H1 (cell line): ENCODE measurements around the gene ERC1. TPM values are rescaled to one million over a fixed set of nuclear protein-coding genes. Genes with fewer than 3 reads are reported as not detected.

ENCODE experiments used
- BACH1 ChIP-seq: IDR thresholded peaks from 2 replicates; pipeline ENCODE4 v1.6.1; 2012; ENCODE audit warnings: low read length, improper control_type of control experiment
- KDM5A ChIP-seq: fragments of 200-600 bp; IDR thresholded peaks from 2 replicates; pipeline ENCODE4 v1.7.1; 2012; ENCODE audit warnings: mild to moderate bottlenecking, low read length, inconsistent platforms, mixed read lengths
- MAX ChIP-seq: IDR thresholded peaks from 2 replicates; pipeline ENCODE4 v1.6.1; 2012; ENCODE audit warnings: inconsistent platforms
- POLR2A ChIP-seq, 2 experiments: IDR thresholded peaks; 1 replicate in 1 of 2; 2 replicates in 1 of 2; pipeline ENCODE4 v1.6.1; 2011; ENCODE audit warnings: low read depth in 2 of 2, low read length in 2 of 2, mild to moderate bottlenecking in 2 of 2; ENCODE audit errors: control extremely low read depth in 1 of 2
- POLR2AphosphoS5 ChIP-seq: IDR thresholded peaks from 2 replicates; pipeline ENCODE4 v1.6.1; 2011; ENCODE audit warnings: low read depth, low read length
- SP1 ChIP-seq: IDR thresholded peaks from 2 replicates; pipeline ENCODE4 v1.6.1; 2011; ENCODE audit warnings: low read depth, low read length
- TCF12 ChIP-seq: IDR thresholded peaks from 2 replicates; pipeline ENCODE4 v1.6.1; 2011; ENCODE audit warnings: low read depth, mild to moderate bottlenecking, low read length
- YY1 ChIP-seq: IDR thresholded peaks from 2 replicates; pipeline ENCODE4 v1.6.1; 2011; ENCODE audit warnings: low read depth, mild to moderate bottlenecking, low read length
- polyA plus RNA-seq, 7 experiments: library from polyadenylated mRNA; depleted of rRNA in 3 of 7; stranded (reverse) in 5 of 7; unstranded in 2 of 7; fragments of >200 nt in 5 of 7; fragments of 200-250 nt in 2 of 7; gene quantifications; 1 replicate in 5 of 7; 2 replicates in 1 of 7; 4 replicates in 1 of 7; pipeline versions ENCODE4 v1.2.1 to v1.2.3, GENCODE V29; 2011 to 2013; ENCODE audit warnings: missing spikeins in 2 of 7, mixed read lengths in 2 of 7
- total RNA-seq: library from RNA; stranded (reverse); fragmentation: NEBNext Ultra II Directional; extraction: Animal tissue kit (Norgen Biotek cat#: 25700); gene quantifications from 2 replicates; pipeline ENCODE4 v1.2.1, GENCODE V29; 2021

The ERC1 gene
- total and polyA plus RNA-seq, 2 of the 8 experiments (the other 6 are each of a cell fraction or from before 2014, with no cell fraction given): 7.8 to 45.7 TPM

DNA sequence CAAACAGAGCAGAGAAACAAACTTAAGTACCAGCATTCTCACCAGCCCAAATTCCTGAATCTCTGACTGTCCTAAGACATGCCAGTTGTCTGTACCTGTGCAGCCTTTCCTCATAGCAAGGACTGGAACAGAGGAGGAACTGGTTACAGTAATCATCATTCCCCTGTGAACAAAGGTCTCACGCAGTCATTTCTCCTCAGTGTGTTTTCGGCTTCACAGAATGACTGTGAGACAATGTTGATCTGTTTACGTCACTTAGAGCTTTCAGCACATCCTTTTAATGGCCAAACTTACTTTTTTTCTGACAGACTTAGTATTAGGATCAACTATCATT, 434.3 kb downstream of the ERC1 start (continued):
- TF ChIP-seq KDM5A (no peak), YY1 (no peak), MAX (no peak), TCF12 (no peak), POLR2AphosphoS5 (no peak), POLR2A (IDR thresholded peaks at IDR 0.05; ENCODE audit: control extremely low read depth in 1 of 2, low read depth in 2 of 2, low read length in 2 of 2) (no peak), SP1 (no peak), BACH1 (no peak)
